ENCODE data around the gene KLHL11. TPM values are rescaled to one million over a fixed set of nuclear protein-coding genes. Genes with fewer than 3 reads are reported as not detected.

Gene KLHL11
- total and polyA plus RNA-seq, 11 donors: 1.1 to 5.9 (median 3.4) TPM

GRCh38 chr17:41806685-41807445 is 58.4 kb downstream of the KLHL11 start:
- intact Hi-C loops (cut with DNase I): no loop called here
- no peak for DNase-seq
- ATAC-seq: no peak
- Histone ChIP-seq H3K4me1 (peaks cover 0 to 22% (median 13%) of the 10 kb centered on the region in 12 donors), H3K4me3 (no peak overlapping the region), H3K27ac (no peak overlapping the region), H3K27me3 (peaks cover 0 to 3% (median 0%) of the 10 kb centered on the region in 9 donors), H3K9me3 (no peaks in the 10 kb centered on the region), H3K36me3 (peaks cover 0 to 7% (median 0%) of the 10 kb centered on the region in 9 donors)
- TF ChIP-seq POLR2A (IDR thresholded peaks at IDR 0.05): no peak
- TF ChIP-seq, protein P1, sequence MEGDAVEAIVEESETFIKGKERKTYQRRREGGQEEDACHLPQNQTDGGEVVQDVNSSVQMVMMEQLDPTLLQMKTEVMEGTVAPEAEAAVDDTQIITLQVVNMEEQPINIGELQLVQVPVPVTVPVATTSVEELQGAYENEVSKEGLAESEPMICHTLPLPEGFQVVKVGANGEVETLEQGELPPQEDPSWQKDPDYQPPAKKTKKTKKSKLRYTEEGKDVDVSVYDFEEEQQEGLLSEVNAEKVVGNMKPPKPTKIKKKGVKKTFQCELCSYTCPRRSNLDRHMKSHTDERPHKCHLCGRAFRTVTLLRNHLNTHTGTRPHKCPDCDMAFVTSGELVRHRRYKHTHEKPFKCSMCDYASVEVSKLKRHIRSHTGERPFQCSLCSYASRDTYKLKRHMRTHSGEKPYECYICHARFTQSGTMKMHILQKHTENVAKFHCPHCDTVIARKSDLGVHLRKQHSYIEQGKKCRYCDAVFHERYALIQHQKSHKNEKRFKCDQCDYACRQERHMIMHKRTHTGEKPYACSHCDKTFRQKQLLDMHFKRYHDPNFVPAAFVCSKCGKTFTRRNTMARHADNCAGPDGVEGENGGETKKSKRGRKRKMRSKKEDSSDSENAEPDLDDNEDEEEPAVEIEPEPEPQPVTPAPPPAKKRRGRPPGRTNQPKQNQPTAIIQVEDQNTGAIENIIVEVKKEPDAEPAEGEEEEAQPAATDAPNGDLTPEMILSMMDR (IDR thresholded peaks at IDR 0.05): no peak
- WGBS, 4 donors: 87 to 92% (median 90%) methylated on average over 6 to 8 of the region's 8 CpGs

Other genes starting within 250 kb of the KLHL11 start
- gene KRT17, start 240.8 kb downstream of the KLHL11 start, total RNA-seq: under 1 TPM in 1 of 9 donors, not detected in 8; 0.60 TPM
- not detected for gene KRT17, start 240.8 kb downstream of the KLHL11 start, polyA plus RNA-seq
- 1,000 to 10,000 TPM in 6 of 9 donors, 100 to 1,000 TPM in 3; 402 to 1,338 (median 1,177) TPM for gene EIF1, start 176.5 kb downstream of the KLHL11 start, total RNA-seq
- 1,000 to 10,000 TPM in 1 of 2 donors, 100 to 1,000 TPM in 1; 911 to 1,001 TPM for gene EIF1, start 176.5 kb downstream of the KLHL11 start, polyA plus RNA-seq
- not detected for gene GAST, start 153.1 kb downstream of the KLHL11 start, total RNA-seq
- not detected for gene GAST, start 153.1 kb downstream of the KLHL11 start, polyA plus RNA-seq
- under 1 TPM in 4 of 9 donors, not detected in 5; 0.07 to 0.35 (median 0.10) TPM for gene HAP1, start 130.8 kb downstream of the KLHL11 start, total RNA-seq
- gene HAP1, start 130.8 kb downstream of the KLHL11 start, polyA plus RNA-seq: under 1 TPM in 1 of 2 donors, not detected in 1; 0.10 TPM
- 100 to 1,000 TPM; 143 to 503 (median 166) TPM for gene JUP, start 78.7 kb downstream of the KLHL11 start, total RNA-seq
- gene JUP, start 78.7 kb downstream of the KLHL11 start, polyA plus RNA-seq: 100 to 1,000 TPM in 1 of 2 donors, 10 to 100 TPM in 1; 94.6 to 148 TPM
- gene P3H4, start 53.5 kb downstream of the KLHL11 start, total RNA-seq: 10 to 100 TPM in 1 of 9 donors, 1 to 10 TPM in 8; 2.2 to 10.1 (median 5.3) TPM
- 1 to 10 TPM; 4.2 to 9.4 TPM for gene P3H4, start 53.5 kb downstream of the KLHL11 start, polyA plus RNA-seq
- 10 to 100 TPM in 5 of 9 donors, 1 to 10 TPM in 4; 6.5 to 40.4 (median 12.5) TPM for gene FKBP10, start 52.4 kb downstream of the KLHL11 start, total RNA-seq
- 10 to 100 TPM; 11.4 to 25.2 TPM for gene FKBP10, start 52.4 kb downstream of the KLHL11 start, polyA plus RNA-seq
- gene NT5C3B, start 29.2 kb downstream of the KLHL11 start, total RNA-seq: 10 to 100 TPM; 16.0 to 26.7 (median 24.1) TPM
- gene NT5C3B, start 29.2 kb downstream of the KLHL11 start, polyA plus RNA-seq: 10 to 100 TPM; 30.0 to 50.9 TPM
- gene KLHL10, start 27.6 kb downstream of the KLHL11 start, total RNA-seq: under 1 TPM in 1 of 9 donors, not detected in 8; 0.10 TPM
- gene KLHL10, start 27.6 kb downstream of the KLHL11 start, polyA plus RNA-seq: under 1 TPM in 1 of 2 donors, not detected in 1; 0.08 TPM
- gene ACLY, start 53.5 kb upstream of the KLHL11 start, total RNA-seq: 10 to 100 TPM; 18.2 to 55.5 (median 34.7) TPM
- 10 to 100 TPM in 1 of 2 donors, 1 to 10 TPM in 1; 8.3 to 39.7 TPM for gene ACLY, start 53.5 kb upstream of the KLHL11 start, polyA plus RNA-seq
- under 1 TPM in 8 of 9 donors, not detected in 1; 0.38 to 0.96 (median 0.73) TPM for gene ODAD4, start 65.2 kb upstream of the KLHL11 start, total RNA-seq
- 1 to 10 TPM in 1 of 2 donors, under 1 TPM in 1; 0.69 to 1.2 TPM for gene ODAD4, start 65.2 kb upstream of the KLHL11 start, polyA plus RNA-seq
- gene CNP, start 101.4 kb upstream of the KLHL11 start, total RNA-seq: 10 to 100 TPM; 23.3 to 49.1 (median 27.5) TPM
- 10 to 100 TPM; 19.3 to 31.6 TPM for gene CNP, start 101.4 kb upstream of the KLHL11 start, polyA plus RNA-seq
- gene DNAJC7, start 152.0 kb upstream of the KLHL11 start, total RNA-seq: 10 to 100 TPM; 42.5 to 96.5 (median 70.5) TPM
- gene DNAJC7, start 152.0 kb upstream of the KLHL11 start, polyA plus RNA-seq: 100 to 1,000 TPM in 1 of 2 donors, 10 to 100 TPM in 1; 83.5 to 103 TPM
- gene NKIRAS2, start 154.7 kb upstream of the KLHL11 start, total RNA-seq: 10 to 100 TPM; 50.6 to 78.9 (median 52.8) TPM
- gene NKIRAS2, start 154.7 kb upstream of the KLHL11 start, polyA plus RNA-seq: 10 to 100 TPM; 66.7 to 73.0 TPM
- 1 to 10 TPM in 2 of 9 donors, under 1 TPM in 7; 0.28 to 1.2 (median 0.72) TPM for gene C17orf113, start 185.2 kb upstream of the KLHL11 start, total RNA-seq
- under 1 TPM; 0.24 to 0.72 TPM for gene C17orf113, start 185.2 kb upstream of the KLHL11 start, polyA plus RNA-seq
- gene ZNF385C, start 233.1 kb upstream of the KLHL11 start, total RNA-seq: under 1 TPM in 6 of 9 donors, not detected in 3; 0.14 to 0.38 (median 0.22) TPM
- under 1 TPM; 0.06 to 0.11 TPM for gene ZNF385C, start 233.1 kb upstream of the KLHL11 start, polyA plus RNA-seq
- gene DHX58, start 247.3 kb upstream of the KLHL11 start, total RNA-seq: 10 to 100 TPM in 1 of 9 donors, 1 to 10 TPM in 8; 1.9 to 17.3 (median 3.7) TPM
- 1 to 10 TPM; 1.8 to 4.9 TPM for gene DHX58, start 247.3 kb upstream of the KLHL11 start, polyA plus RNA-seq